ENCODE results near the gene SPARCL1. TPM values are rescaled to one million over a fixed set of nuclear protein-coding genes. Genes with fewer than 3 reads are reported as not detected.

The SPARCL1 gene
- total RNA-seq, 2 donors from 2014 or later = not detected

DNA sequence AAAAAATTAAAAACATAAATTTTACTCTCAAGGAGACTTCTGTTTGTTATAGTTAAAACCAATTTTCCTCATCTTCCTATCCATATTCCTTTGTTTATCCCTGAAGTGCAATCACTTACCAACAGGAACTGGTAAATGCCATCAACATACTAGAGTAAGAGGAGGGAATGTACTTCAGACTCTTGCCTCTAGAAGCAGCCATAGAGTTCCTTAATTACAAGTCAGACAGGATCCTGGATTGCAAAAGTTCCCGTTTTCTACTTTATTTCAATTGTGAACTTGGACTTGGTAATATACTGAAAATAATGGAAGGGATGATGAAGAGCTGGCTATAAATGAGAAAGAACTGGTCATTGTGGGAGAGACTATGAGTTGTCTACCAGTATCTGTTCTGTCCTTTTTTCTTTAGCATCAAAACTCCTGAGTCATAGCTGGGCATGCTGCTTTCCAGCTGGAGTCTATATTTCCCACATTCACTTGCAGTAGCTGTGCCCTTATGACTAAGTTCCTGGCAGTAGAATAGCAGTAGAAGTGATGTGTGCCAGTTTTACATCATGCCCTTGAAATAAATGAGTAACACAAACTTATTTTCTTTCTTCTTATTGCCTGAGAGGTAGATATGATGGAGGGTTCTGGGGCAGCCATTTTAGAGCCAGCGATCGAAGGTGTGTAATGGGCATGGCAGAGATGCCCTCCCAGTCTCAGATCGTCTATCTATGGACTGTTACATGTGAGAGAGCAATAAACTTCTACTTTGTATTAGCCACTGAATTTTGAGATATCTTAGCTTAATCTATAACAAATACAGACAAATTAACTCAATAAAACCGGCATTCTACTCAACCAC lies 26.8 kb upstream of the SPARCL1 start:
- peaks cover under 1 to 2% of the 10 kb centered on the region in 2 donors for H3K9me3 Mint-ChIP-seq
- no peaks in the 10 kb centered on the region for H3K36me3 Mint-ChIP-seq (ENCODE audit: insufficient read depth in 2 of 2)
- DNase-seq (peak; percentile 15 to 23), ATAC-seq (replicated peaks in 1 of 2) (peak; percentile 72 to 83)
- peaks cover 6% of the 10 kb centered on the region for H3K27me3 Mint-ChIP-seq (ENCODE audit: low read depth)
- peak overlapping the region; percentile 10 for H3K27ac Mint-ChIP-seq
- peak overlapping the region in 1 of 2 donors; percentile 2 for H3K4me3 Mint-ChIP-seq
- H3K4me1 Mint-ChIP-seq (ENCODE audit: low read depth) = peaks cover 26% of the 10 kb centered on the region

- H3K4me1 Mint-ChIP-seq (ENCODE audit: low read depth) = peaks cover 7% of the 10 kb centered on the region
- no peak for ATAC-seq (replicated peaks in 1 of 2)
- no peak for DNase-seq
- no peak overlapping the region for H3K4me3 Mint-ChIP-seq
- H3K27me3 Mint-ChIP-seq (ENCODE audit: low read depth) = peaks cover 11% of the 10 kb centered on the region
- no peaks in the 10 kb centered on the region for H3K36me3 Mint-ChIP-seq (ENCODE audit: insufficient read depth in 2 of 2)
- peaks cover 0 to 2% of the 10 kb centered on the region in 2 donors for H3K9me3 Mint-ChIP-seq
- H3K27ac Mint-ChIP-seq = no peak overlapping the region
Observed at GRCh38 chr4:87553182-87553581, 24.0 kb upstream of the SPARCL1 start.

DNA sequence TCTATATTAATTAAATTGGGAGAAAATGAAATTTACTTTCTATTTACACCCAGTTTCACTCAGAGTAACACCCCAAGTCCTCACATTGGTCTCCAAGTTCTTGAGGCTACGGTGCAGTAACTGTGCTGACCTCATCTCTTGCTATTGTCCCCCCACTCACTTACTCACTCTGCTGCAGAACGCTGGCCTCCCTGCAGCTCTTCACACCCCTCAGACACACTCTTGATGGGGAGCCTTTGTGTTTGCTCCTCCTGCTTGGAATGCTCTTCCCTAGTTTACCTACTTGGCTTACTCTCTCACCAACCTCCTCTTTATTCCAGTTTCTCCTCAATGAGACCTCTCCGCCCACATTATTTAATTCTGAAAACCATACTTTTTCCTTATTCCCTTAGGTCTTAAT lies 22.2 kb upstream of the SPARCL1 start:
- DNase-seq (no peak), ATAC-seq (replicated peaks in 1 of 2) (no peak)
- Mint-ChIP-seq H3K36me3 (ENCODE audit: insufficient read depth in 2 of 2) (no peaks in the 10 kb centered on the region), H3K27ac (no peak overlapping the region), H3K27me3 (ENCODE audit: low read depth) (peaks cover 11% of the 10 kb centered on the region), H3K4me1 (ENCODE audit: low read depth) (peaks cover 4% of the 10 kb centered on the region), H3K4me3 (no peak overlapping the region), H3K9me3 (peaks cover 0 to 2% of the 10 kb centered on the region in 2 donors)

- DNase-seq = no peak
- no peaks in the 10 kb centered on the region for H3K36me3 Mint-ChIP-seq (ENCODE audit: insufficient read depth in 2 of 2)
- ATAC-seq (replicated peaks in 1 of 2) = no peak
- no peaks in the 10 kb centered on the region for H3K4me1 Mint-ChIP-seq (ENCODE audit: low read depth)
- peaks cover 11% of the 10 kb centered on the region for H3K27me3 Mint-ChIP-seq (ENCODE audit: low read depth)
- H3K27ac Mint-ChIP-seq = no peak overlapping the region
- no peak overlapping the region for H3K4me3 Mint-ChIP-seq
- H3K9me3 Mint-ChIP-seq = no peaks in the 10 kb centered on the region
Observed at GRCh38 chr4:87547016-87547708, 18.0 kb upstream of the SPARCL1 start.

DNA sequence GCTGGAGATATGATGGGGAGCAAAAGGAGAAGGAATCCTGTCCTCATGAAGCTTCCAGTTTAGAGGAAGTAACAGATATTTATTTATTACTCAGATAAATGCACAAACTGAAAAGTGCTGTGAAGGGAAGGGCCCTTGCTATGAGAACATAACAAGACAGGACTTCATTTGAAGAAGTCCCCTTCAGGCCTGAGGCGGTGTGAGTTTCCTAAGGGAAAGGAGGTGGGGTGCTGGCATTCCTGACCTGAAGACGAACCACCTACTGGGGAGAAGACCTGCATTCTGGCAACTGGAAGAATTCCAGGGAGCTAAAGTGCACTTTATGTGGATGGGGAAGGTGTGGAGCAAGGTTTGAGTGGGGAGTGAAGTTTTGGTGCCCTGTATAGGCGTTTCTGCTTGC lies 15.9 kb upstream of the SPARCL1 start:
- peaks cover 2% of the 10 kb centered on the region for H3K27me3 Mint-ChIP-seq (ENCODE audit: low read depth)
- no peaks in the 10 kb centered on the region for H3K9me3 Mint-ChIP-seq
- ATAC-seq (replicated peaks in 1 of 2) = no peak
- no peaks in the 10 kb centered on the region for H3K4me1 Mint-ChIP-seq (ENCODE audit: low read depth)
- H3K36me3 Mint-ChIP-seq (ENCODE audit: insufficient read depth in 2 of 2) = no peaks in the 10 kb centered on the region
- H3K27ac Mint-ChIP-seq = no peak overlapping the region
- no peak overlapping the region for H3K4me3 Mint-ChIP-seq
- DNase-seq = no peak

DNA sequence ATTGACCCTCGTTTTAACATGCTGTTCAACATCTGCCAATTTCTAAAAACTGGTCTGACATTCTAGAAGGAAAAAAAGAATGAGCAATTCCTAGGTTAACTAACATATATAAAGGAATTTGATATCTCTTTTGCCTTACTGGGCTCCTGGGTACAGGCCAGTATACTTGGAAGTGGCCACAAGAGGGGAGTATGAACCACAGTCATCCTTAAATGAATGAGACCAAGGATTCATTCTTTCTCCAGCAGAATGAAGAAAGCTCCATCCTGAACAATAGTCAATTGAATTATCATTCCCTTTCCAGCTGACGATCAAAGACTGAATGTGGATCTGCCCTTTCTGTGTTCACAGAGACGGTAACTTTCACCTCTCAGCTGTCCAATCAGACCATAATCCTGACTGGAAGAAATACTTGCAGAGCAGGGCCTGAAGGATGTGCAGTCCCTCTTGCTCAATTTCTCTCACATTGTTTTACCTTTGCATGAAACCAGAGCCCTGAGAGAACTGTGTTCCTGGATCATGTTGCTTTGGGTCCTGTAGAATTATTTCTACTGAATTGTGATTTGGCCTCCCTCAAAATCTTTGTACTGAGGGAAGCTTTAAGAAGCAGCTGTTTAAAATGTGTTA lies 14.8 kb upstream of the SPARCL1 start:
- no peaks in the 10 kb centered on the region for H3K9me3 Mint-ChIP-seq
- H3K4me3 Mint-ChIP-seq = no peak overlapping the region
- no peak for ATAC-seq (replicated peaks in 1 of 2)
- DNase-seq = no peak
- H3K4me1 Mint-ChIP-seq (ENCODE audit: low read depth) = no peaks in the 10 kb centered on the region
- H3K27ac Mint-ChIP-seq = no peak overlapping the region
- no peaks in the 10 kb centered on the region for H3K27me3 Mint-ChIP-seq (ENCODE audit: low read depth)
- H3K36me3 Mint-ChIP-seq (ENCODE audit: insufficient read depth in 2 of 2) = no peaks in the 10 kb centered on the region

DNA sequence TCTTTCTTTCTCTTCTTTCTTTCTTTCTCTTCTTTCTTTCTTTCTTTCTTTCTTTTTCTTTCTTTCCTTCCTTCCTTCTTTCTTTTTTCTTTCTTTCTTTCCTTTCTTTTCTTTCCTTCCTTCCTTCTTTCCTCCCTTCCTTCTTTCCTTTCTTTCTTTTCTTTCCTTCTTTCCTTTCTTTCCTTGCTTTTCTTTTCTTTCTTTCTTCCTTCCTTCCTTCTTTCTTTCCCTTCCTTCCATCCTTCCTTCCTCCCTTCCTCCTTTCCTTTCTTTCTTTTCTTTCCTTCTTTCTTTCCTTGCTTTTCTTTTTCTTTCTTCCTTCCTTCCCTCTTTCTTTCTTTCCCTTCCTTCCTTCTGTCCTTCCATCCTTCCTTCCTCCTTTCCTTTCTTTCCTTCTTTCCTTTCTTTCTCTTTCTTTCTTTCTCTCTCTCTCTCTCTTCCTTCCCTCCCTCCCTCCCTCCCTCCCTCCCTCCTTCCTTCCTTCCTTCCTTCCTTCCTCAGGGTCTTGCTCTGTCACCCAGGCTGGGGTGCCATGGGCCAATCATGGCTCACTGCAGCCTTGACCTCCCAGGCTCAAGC lies 13.6 kb upstream of the SPARCL1 start:
- ATAC-seq (replicated peaks in 1 of 2) = no peak
- no peak overlapping the region for H3K27ac Mint-ChIP-seq

GRCh38 chr4:87541956-87542709 lies 13.0 kb upstream of the SPARCL1 start:
- ATAC-seq (replicated peaks in 1 of 2) = no peak
- Mint-ChIP-seq H3K4me1 (ENCODE audit: low read depth) (no peaks in the 10 kb centered on the region), H3K9me3 (no peaks in the 10 kb centered on the region), H3K36me3 (ENCODE audit: insufficient read depth in 2 of 2) (no peaks in the 10 kb centered on the region), H3K4me3 (no peak overlapping the region), H3K27ac (no peak overlapping the region), H3K27me3 (ENCODE audit: low read depth) (no peaks in the 10 kb centered on the region)
- no peak for DNase-seq

More for the DNA sequence above, 13.6 kb upstream of the SPARCL1 start:
- Mint-ChIP-seq H3K36me3 (ENCODE audit: insufficient read depth in 2 of 2) (no peaks in the 10 kb centered on the region), H3K4me3 (no peak overlapping the region), H3K27me3 (ENCODE audit: low read depth) (no peaks in the 10 kb centered on the region), H3K4me1 (ENCODE audit: low read depth) (no peaks in the 10 kb centered on the region), H3K9me3 (no peaks in the 10 kb centered on the region)
- no peak for DNase-seq

DNA sequence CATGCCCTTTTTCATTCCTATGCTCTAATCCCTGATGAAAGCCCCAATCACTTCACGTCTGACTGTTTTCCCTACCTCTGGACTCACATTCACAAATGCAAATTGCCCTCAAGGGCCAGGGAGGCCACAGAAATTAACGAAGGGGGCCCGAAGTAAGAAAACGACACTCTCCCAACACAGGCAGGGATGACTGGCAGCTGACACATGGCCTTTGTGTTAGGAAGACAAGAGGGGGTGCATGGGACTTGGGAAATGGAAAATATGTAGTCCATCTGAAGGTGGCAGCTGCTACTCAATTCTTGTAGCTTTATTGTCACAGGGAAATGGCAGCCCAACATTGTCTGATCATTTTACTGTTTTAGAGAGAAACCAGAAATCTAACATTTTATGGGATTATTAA lies 12.3 kb upstream of the SPARCL1 start:
- Mint-ChIP-seq H3K36me3 (ENCODE audit: insufficient read depth in 2 of 2) (no peaks in the 10 kb centered on the region), H3K27me3 (ENCODE audit: low read depth) (no peaks in the 10 kb centered on the region), H3K4me3 (no peak overlapping the region), H3K9me3 (no peaks in the 10 kb centered on the region), H3K27ac (no peak overlapping the region), H3K4me1 (ENCODE audit: low read depth) (no peaks in the 10 kb centered on the region)
- no peak for ATAC-seq (replicated peaks in 1 of 2)
- DNase-seq = no peak

- Mint-ChIP-seq H3K27ac (no peak overlapping the region), H3K36me3 (ENCODE audit: insufficient read depth in 2 of 2) (no peaks in the 10 kb centered on the region), H3K4me3 (no peak overlapping the region), H3K9me3 (no peaks in the 10 kb centered on the region), H3K4me1 (ENCODE audit: low read depth) (no peaks in the 10 kb centered on the region), H3K27me3 (ENCODE audit: low read depth) (no peaks in the 10 kb centered on the region)
- ATAC-seq (replicated peaks in 1 of 2) = no peak
- DNase-seq = no peak
Observed at GRCh38 chr4:87540146-87541058, 11.2 kb upstream of the SPARCL1 start.

- Mint-ChIP-seq H3K9me3 (no peaks in the 10 kb centered on the region), H3K4me1 (ENCODE audit: low read depth) (no peaks in the 10 kb centered on the region), H3K27ac (no peak overlapping the region), H3K4me3 (no peak overlapping the region), H3K36me3 (ENCODE audit: insufficient read depth in 2 of 2) (no peaks in the 10 kb centered on the region), H3K27me3 (ENCODE audit: low read depth) (no peaks in the 10 kb centered on the region)
- DNase-seq (no peak), ATAC-seq (replicated peaks in 1 of 2) (no peak)
Observed at GRCh38 chr4:87532907-87533306, 3.7 kb upstream of the SPARCL1 start.

- DNase-seq (no peak), ATAC-seq (replicated peaks in 1 of 2) (no peak)
- Mint-ChIP-seq H3K4me3 (no peak overlapping the region), H3K27ac (no peak overlapping the region), H3K9me3 (no peaks in the 10 kb centered on the region), H3K36me3 (ENCODE audit: insufficient read depth in 2 of 2) (no peaks in the 10 kb centered on the region), H3K27me3 (ENCODE audit: low read depth) (no peaks in the 10 kb centered on the region), H3K4me1 (ENCODE audit: low read depth) (no peaks in the 10 kb centered on the region)
Observed at GRCh38 chr4:87532109-87532508, 2.9 kb upstream of the SPARCL1 start.

All from activated T-cell treated with anti-CD3 and anti-CD28 coated beads, Interleukin-2, amount 50 U/mL, for 72 hours (primary cell).